Osteoblast (primary cell): ENCODE data around the gene FOXN3. TPM values are rescaled to one million over a fixed set of nuclear protein-coding genes. Genes with fewer than 3 reads are reported as not detected.

ENCODE experiments used
- DNase-seq: peaks from one replicate; pipeline ENCODE4 v3.0.0; 2011; ENCODE audit warnings: low spot score, mixed read lengths; ENCODE audit not compliant: insufficient read length; ENCODE audit errors: missing footprints
- H2AFZ ChIP-seq: 2 replicates; pipeline ENCODE4 v1.6.0; 2011; ENCODE audit warnings: mild to moderate bottlenecking, low read length
- H3K27ac ChIP-seq: 2 replicates; pipeline ENCODE4 v1.5.1; 2011; ENCODE audit warnings: mild to moderate bottlenecking, low read depth, low read length, moderate library complexity
- H3K27me3 ChIP-seq: 2 replicates; pipeline ENCODE4 v1.6.0; 2012; ENCODE audit warnings: mild to moderate bottlenecking, control low read depth, inconsistent platforms, low read length, moderate library complexity; ENCODE audit not compliant: insufficient read depth
- H3K36me3 ChIP-seq: 2 replicates; pipeline ENCODE4 v1.5.1; 2011; ENCODE audit warnings: mild to moderate bottlenecking, low read length, control low read depth, moderate library complexity; ENCODE audit not compliant: insufficient read depth
- H3K4me1 ChIP-seq: 2 replicates; pipeline ENCODE4 v1.5.1; 2011; ENCODE audit warnings: mild to moderate bottlenecking, low read length, control low read depth, moderate library complexity; ENCODE audit not compliant: insufficient read depth
- H3K4me2 ChIP-seq: 2 replicates; pipeline ENCODE4 v1.6.0; 2011; ENCODE audit warnings: mild to moderate bottlenecking, low read length; ENCODE audit not compliant: insufficient read depth
- H3K4me3 ChIP-seq: fragments of 200-600 bp; sonication (generic); 3 replicates; pipeline ENCODE4 v1.5.1; 2012; ENCODE audit warnings: mild to moderate bottlenecking, low read length, inconsistent platforms; ENCODE audit not compliant: insufficient read depth
- H3K79me2 ChIP-seq: 2 replicates; pipeline ENCODE4 v1.6.0; 2012; ENCODE audit warnings: mild to moderate bottlenecking, low read length, control low read depth, inconsistent platforms; ENCODE audit not compliant: insufficient read depth
- H3K9me3 ChIP-seq: 2 replicates; pipeline ENCODE4 v1.5.1; 2011; ENCODE audit warnings: low read depth, low read length, control low read depth
- H4K20me1 ChIP-seq: 2 replicates; pipeline ENCODE4 v1.6.0; 2012; ENCODE audit warnings: mild to moderate bottlenecking, low read length, control low read depth; ENCODE audit not compliant: insufficient read depth
- CTCF ChIP-seq: IDR thresholded peaks from 2 replicates; pipeline ENCODE4 v1.5.1; 2011; ENCODE audit warnings: mild to moderate bottlenecking, low read depth, low read length, moderate library complexity; ENCODE audit errors: extremely low read depth
- total RNA-seq: library from RNA; depleted of rRNA; stranded (reverse); fragments of >200 nt; gene quantifications from 2 replicates; pipeline ENCODE4 v1.2.3, GENCODE V29; 2012

Gene FOXN3
- total RNA-seq, 1 donor = 49.9 TPM

DNA sequence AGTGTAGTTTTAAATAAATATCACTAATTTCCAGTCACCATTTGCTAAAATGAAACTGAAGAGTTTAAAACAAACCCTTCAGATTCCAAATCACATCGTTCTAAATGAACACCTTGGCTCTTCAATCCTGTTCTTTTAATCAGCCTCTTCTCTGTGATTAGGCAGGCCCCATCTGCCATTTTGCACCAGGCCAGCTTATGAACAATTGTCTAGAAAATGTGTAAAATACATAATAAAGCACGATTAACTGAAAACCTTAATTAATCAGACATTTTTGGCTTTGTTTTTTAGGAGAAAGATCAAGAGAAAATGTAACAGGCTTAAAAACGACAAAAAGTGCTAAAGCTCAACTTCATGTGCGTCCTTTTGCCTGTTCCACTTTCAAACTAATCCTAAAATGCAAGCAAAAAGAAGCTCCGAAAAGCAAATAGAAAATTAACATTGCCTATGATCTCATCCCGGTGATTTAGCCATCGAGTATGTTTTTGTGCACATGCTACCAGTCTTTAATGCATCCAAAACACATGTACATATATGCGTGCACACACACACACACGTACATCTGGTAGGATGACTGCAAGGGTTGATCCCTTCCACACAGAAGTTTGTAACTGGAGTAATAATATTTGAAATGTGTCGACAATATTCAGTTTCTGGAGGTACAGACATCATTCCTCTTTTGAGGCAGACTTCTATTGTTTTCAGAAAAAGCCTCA is 288.6 kb downstream of the FOXN3 start:
- Histone ChIP-seq H3K27me3 (no peaks in the 10 kb centered on the region), H3K79me2 (no peaks in the 10 kb centered on the region), H4K20me1 (no peaks in the 10 kb centered on the region), H3K27ac (no peak overlapping the region), H3K4me3 (no peak overlapping the region), H2AFZ (no peak overlapping the region), H3K4me1 (no peaks in the 10 kb centered on the region), H3K9me3 (no peaks in the 10 kb centered on the region), H3K36me3 (no peaks in the 10 kb centered on the region), H3K4me2 (no peak overlapping the region)
- TF ChIP-seq CTCF = no peak
- no peak for DNase-seq

DNA sequence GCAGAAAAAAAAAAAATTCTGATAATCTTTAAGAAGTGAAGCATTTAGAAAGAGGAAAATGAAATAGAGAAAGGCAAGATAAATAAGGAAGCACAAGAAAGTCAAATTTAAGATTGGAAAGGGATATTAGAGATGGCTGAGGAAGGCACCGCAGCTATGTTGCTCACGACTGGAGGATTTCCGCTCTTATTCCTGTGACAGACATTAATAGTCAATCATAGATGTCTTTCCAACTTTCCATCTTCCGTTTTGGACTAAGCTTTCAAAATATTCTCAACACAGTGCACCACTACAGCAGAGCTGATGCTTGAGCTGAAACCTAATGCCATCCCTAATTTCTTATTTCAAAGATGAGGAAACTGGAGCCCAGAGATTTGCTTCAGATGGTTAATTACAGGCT is 290.6 kb downstream of the FOXN3 start:
- Histone ChIP-seq H3K79me2 (no peaks in the 10 kb centered on the region), H3K27ac (no peak overlapping the region), H3K27me3 (peaks cover 5% of the 10 kb centered on the region), H3K4me3 (no peak overlapping the region), H4K20me1 (no peaks in the 10 kb centered on the region), H3K4me2 (no peak overlapping the region), H3K4me1 (no peaks in the 10 kb centered on the region), H2AFZ (peak overlapping the region; percentile 18), H3K9me3 (no peaks in the 10 kb centered on the region), H3K36me3 (no peaks in the 10 kb centered on the region)
- DNase-seq = no peak
- no peak for TF ChIP-seq CTCF

DNA sequence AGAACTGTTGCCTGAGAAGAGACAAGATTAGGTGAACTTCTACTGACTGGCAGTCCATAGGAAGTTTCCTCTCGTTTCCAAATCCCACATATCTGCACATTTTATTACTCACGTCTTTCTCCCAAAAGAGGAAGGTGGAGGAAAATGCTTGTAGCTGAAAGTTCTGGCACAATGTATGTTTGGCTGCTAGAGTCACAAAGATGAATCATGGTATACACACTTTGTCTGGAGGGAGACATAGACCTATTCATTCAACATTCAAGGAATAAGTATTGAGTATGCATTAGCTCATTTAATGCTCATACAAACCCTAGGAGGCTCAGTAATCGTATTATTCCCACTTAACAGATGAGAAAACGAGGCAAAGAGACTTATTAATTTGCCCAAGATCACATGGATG is 291.8 kb downstream of the FOXN3 start:
- Histone ChIP-seq H3K9me3 (no peaks in the 10 kb centered on the region), H3K27me3 (peaks cover 6% of the 10 kb centered on the region), H3K27ac (no peak overlapping the region), H3K4me2 (no peak overlapping the region), H3K36me3 (no peaks in the 10 kb centered on the region), H2AFZ (no peak overlapping the region), H3K4me1 (no peaks in the 10 kb centered on the region), H3K4me3 (no peak overlapping the region), H4K20me1 (no peaks in the 10 kb centered on the region), H3K79me2 (no peaks in the 10 kb centered on the region)
- TF ChIP-seq CTCF = no peak
- DNase-seq = peak; percentile 27

DNA sequence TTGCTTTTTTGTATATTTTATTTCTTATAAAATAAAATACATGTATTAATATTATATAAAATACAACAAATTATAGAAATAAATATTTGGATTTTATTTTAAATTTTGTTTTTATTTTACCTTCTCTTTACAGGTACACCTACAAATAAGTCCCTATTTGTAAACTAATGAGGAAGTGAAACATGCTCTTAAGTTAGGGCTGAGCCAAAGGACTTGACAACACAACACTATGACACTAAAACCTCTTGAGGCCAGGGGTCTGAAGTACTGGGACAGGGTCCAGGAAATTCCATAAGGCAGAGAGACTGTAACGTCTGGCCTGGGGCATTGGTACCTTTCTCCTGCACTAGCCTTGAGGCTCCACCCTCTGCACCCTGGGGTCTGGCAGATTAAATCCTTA is 293.2 kb downstream of the FOXN3 start:
- Histone ChIP-seq H3K27me3 (peaks cover 8% of the 10 kb centered on the region), H3K27ac (no peak overlapping the region), H3K9me3 (no peaks in the 10 kb centered on the region), H3K4me3 (no peak overlapping the region), H2AFZ (no peak overlapping the region), H3K4me1 (no peaks in the 10 kb centered on the region), H4K20me1 (no peaks in the 10 kb centered on the region), H3K36me3 (no peaks in the 10 kb centered on the region), H3K79me2 (no peaks in the 10 kb centered on the region), H3K4me2 (no peak overlapping the region)
- TF ChIP-seq CTCF = no peak
- no peak for DNase-seq
